Measurements from ENCODE around the gene BBS9.

Gene BBS9

GRCh38 chr7:33624215-33624614 is 494.9 kb downstream of the BBS9 start:
- FAIRE-seq: no peak
- no peak for DNase-seq (ENCODE audit: extremely low spot score, insufficient read length, low read depth)

DNA sequence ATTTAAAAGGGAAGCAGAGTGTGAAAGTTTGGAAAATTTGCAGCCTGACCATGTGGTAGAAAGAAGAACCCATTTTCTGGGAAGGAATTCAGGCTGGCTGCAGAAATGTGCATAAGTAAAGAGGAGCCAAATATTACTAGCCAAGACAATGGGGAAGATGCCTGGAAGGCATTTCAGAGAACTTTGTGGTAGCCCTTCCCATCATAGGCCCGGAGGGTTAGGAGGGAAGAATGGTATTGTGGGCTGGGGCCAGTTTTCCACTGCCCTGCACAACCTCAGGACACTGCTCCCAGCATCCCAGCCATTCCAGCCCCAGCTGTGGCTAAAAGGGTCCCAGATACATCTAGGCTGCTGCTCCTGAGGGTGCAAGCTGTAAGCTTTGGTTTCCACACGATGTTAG is 497.5 kb downstream of the BBS9 start:
- DNase-seq (ENCODE audit: extremely low spot score, insufficient read length, low read depth): no peak
- no peak for FAIRE-seq

DNA sequence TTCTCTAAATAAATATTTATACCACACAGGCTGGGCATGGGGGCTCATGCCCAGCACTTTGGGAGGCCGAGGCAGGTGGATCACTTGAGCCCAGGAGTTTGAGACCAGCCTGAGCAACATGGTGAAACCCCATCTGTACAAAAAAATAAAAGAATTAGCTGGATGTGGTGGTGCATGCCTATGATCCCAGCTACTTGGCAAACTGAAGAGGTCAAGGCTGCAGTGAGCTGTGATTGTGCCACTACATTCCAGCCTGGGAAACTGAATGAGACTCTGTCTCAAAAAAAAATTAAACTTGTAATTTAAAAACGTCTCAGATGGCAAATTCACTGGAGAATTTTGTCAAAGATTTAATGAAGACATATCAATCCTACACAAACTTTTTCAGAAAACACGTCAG is 498.4 kb downstream of the BBS9 start:
- DNase-seq (ENCODE audit: extremely low spot score, insufficient read length, low read depth) (no peak), FAIRE-seq (no peak)

- FAIRE-seq: no peak
These were observed 499.5 kb downstream of the BBS9 start for GRCh38 chr7:33628894-33629293.

GRCh38 chr7:33630359-33630758 is 501.0 kb downstream of the BBS9 start:
- no peak for DNase-seq (ENCODE audit: extremely low spot score, insufficient read length, low read depth)
- FAIRE-seq: no peak

More at GRCh38 chr7:33628894-33629293, 499.5 kb downstream of the BBS9 start:
- DNase-seq (ENCODE audit: extremely low spot score, insufficient read length, low read depth): no peak

DNA sequence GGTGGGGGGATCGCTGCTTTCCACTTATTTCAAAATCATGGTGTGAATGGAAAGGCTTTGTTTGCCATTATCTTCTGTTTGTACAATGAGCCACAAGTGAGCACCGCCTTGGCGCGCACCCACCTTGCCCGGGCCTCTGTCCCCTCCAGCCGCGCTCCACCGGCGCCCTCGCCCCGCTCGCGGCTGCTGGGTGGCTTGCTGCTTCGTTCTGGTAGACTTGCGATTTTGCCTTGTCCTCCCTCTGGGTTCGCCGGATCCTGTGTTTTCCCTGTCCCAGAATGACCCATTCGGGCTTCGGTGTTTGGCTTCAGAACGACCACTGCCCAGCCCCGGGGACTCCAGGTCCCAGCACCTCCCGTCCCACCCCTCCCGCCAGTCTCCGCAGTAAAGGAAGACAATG is 503.0 kb downstream of the BBS9 start:
- DNase-seq (ENCODE audit: extremely low spot score, insufficient read length, low read depth): no peak
- no peak for FAIRE-seq

- FAIRE-seq (no peak), DNase-seq (ENCODE audit: extremely low spot score, insufficient read length, low read depth) (no peak)
These were observed 503.6 kb downstream of the BBS9 start for GRCh38 chr7:33632840-33633525.

DNA sequence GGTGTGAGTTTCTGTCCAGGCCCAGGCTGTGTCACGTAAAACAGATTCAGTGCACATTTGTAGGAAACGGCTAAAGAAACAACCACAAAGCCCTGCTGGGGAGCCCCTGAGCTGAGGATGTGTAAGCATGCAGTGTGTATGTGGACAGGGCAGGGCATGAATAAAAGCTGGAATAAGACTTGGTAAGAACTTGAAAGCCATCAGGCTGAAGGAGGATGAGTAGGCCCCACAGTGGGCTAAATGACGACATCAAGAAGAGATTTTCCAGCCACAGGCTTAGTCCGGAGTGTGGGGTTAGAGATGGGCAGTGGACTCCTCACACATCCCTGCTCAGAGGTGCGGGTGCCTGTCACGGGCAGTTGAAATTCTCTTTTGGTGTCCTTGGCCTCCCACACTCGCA is 505.2 kb downstream of the BBS9 start:
- FAIRE-seq (no peak), DNase-seq (ENCODE audit: extremely low spot score, insufficient read length, low read depth) (no peak)

- DNase-seq (ENCODE audit: extremely low spot score, insufficient read length, low read depth): no peak
- FAIRE-seq: no peak
These were observed 507.0 kb downstream of the BBS9 start for GRCh38 chr7:33636359-33636758.

- DNase-seq (ENCODE audit: extremely low spot score, insufficient read length, low read depth): no peak
- FAIRE-seq: no peak
These were observed 510.3 kb downstream of the BBS9 start for GRCh38 chr7:33639552-33640197.

DNA sequence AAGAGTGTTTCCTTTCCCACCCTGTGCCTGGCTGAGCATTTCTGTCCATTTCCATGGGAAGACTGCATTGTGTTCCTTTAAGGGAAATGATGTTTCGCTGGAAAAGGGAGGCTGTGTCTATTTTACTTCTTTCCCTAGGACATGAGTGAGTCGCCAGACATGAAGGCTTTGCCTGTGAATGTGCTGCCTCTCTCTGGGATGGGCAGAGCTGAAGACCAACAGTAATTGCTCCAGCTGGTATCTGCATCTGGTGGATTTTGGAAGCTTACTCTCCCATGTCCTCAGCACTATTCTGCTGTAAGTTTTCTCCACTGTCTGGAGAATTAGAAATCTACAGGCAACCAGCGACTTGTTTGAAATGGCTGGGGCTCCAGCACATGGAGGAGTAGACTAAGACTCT is 511.4 kb downstream of the BBS9 start:
- FAIRE-seq: no peak
- DNase-seq (ENCODE audit: extremely low spot score, insufficient read length, low read depth): no peak

GRCh38 chr7:33642312-33642711 is 512.9 kb downstream of the BBS9 start:
- FAIRE-seq (no peak), DNase-seq (ENCODE audit: extremely low spot score, insufficient read length, low read depth) (no peak)

DNA sequence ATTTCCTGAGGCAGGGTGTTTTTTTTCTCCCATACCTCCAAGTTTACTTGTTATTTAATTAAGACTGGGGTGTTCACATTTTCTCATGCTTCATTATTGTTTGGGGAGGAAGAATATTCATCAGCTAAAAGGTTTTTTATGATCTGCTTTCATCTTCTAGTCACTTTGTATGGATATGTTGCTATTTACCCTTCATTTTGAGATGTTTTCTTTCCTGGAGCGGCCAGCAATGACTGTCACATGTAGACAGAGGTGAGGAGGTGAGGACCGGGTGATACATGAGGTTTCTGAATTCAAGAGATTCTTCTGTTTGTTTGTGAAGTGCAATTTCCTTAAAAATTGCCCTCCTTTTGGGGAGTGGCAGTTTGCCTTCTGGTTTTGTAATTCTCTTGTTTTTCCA is 514.2 kb downstream of the BBS9 start:
- FAIRE-seq (no peak), DNase-seq (ENCODE audit: extremely low spot score, insufficient read length, low read depth) (no peak)

DNA sequence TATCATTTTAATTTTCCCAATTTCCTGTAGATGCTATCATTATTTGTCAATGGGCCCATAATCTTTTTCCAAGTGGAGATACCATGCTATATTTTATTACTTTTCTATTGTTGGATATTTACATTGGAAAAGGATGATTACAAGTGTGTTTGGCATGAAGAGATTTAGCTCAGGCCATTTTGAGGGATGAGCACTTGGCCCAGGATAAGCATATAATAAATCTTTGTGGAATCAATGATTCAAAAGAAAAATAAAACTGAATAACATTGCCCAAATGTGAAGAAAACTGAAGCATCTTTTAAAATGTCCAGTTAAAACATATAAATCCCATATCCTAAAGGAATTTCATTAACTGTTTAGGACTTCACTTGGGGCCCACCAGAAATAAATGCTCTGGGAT is 515.1 kb downstream of the BBS9 start:
- no peak for FAIRE-seq
- DNase-seq (ENCODE audit: extremely low spot score, insufficient read length, low read depth): no peak

DNA sequence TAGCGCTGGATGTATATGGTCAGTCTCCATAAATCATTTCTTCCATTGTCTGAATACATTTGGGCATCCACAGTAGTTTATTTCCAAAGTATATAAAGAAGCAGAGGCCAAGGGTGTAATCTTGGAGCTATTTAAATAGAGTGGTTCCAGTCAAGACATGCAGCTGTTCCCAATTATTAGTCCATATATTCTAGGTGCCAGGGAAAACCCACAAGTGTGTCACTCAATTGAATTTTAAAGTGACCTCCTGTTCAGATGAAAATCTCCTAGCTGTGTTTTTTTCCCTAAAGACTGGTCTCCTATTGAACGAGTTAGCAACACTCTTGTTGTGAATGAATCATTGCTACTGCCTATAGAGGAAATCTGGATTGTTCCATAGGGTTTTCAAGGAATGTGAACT is 515.7 kb downstream of the BBS9 start:
- FAIRE-seq (no peak), DNase-seq (ENCODE audit: extremely low spot score, insufficient read length, low read depth) (no peak)

- DNase-seq (ENCODE audit: extremely low spot score, insufficient read length, low read depth) (no peak), FAIRE-seq (no peak)
These were observed 516.8 kb downstream of the BBS9 start for GRCh38 chr7:33646166-33646565.

DNA sequence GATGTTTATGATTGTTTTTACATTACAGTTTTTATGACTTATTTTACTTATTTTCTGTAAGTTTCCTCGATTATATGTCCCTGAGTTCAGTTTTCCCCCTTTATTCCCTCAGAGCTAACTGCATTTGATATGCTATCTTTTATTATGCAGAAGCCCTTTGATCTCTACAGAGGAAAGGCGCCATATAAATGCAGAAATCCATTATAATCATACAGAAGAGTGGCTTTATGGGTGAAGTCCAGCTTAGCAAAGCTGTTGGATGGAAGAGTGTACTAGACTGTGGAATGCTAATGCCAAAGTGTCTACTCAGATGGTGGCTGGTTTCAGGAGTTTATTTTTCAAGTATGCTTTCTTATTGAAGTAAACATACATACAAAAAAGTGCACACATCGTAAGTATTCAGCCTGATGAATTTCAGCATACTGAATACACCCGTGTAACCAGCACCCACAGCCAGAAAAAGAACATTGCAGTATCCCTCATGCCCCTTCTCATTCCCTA is 517.6 kb downstream of the BBS9 start:
- no peak for FAIRE-seq
- DNase-seq (ENCODE audit: extremely low spot score, insufficient read length, low read depth): no peak

DNA sequence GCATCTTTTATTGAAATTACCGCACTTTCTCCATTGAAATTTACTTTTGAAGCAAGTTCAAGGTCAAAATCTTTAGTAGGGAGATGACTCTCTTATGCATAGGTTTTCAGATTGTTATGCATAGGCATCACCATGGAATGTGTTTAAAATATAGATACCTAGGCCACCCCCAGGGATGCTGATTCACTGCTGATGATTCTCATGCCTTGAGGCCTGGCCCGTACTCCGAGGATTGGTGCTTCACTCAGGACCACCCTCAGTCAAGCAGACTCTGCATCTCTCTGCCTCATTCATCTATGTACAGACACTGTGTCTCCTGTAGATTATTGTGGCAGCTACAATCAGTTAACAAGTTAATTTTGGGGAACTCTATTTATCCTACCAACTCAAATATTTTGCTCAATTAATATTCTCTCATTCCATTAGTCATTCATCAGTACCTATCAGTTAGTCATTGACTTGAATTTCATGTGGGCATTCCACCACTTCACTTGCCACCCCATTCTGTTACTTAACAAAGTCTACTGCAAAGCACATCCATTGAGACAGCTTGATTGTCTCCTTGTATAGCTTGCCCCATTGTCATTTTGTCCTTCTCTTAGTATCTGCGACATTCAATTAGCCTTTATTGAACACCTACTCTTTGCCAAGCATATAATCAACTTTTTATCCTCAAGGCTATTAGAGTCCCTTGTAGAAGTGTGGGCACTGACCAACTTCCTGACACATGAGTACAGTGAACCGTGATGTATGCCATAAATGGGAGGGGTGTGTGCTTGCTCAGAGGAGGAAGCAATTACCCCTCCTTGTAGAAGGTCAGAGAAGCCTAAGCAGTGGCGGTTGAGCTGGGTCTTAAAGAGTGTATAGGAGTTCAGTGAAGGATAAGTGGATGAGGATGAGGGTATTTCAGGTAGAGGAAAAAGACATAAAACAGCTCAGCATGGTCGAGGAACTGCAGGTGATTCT is 520.4 kb downstream of the BBS9 start:
- no peak for FAIRE-seq
- DNase-seq (ENCODE audit: extremely low spot score, insufficient read length, low read depth): no peak

DNA sequence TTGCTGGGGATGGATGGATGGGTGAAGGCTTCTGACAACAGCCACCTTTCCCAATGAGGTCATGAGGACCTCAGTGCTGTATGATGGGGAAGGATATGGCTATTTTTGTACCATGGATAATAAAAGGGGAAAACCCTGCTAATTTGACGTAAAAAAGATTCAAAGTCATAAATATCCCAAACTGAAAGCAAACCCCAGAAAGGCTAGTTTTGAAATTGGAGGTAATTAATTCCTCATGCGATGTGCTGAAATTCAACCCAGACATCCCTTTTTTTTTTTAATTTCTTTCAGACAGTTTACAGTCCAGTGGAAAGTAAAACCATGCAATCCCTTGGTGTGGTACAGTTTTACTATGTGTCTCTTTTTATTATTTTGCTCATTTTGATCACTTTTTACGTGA is 521.5 kb downstream of the BBS9 start:
- FAIRE-seq: no peak
- DNase-seq (ENCODE audit: extremely low spot score, insufficient read length, low read depth): no peak

DNA sequence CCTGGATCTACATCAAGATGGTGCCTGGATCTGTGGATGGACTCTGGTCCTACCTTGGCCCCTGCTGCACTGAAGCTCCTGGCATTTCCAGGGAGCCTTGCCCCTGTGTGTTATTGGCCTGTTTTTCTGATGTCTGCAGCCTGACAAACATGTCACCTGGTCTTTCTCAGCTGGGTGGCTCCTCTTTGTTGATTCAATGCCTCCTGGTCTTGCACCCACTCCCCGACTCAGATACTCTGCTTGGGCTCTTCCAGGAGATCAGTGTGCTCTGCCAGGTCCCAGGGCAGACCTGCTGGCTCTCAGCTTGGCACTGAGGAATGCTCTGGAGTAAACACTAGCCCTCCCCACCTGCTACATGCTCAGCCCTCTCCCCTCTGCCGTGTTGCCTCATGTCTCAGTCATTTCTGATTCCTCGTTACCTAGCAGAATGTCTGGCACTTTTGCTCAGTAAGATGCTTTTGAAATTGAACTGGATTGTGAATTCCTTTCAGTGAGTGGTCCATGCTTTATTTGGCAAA is 522.7 kb downstream of the BBS9 start:
- DNase-seq (ENCODE audit: extremely low spot score, insufficient read length, low read depth) (no peak), FAIRE-seq (no peak)

GRCh38 chr7:33654676-33655075 is 525.3 kb downstream of the BBS9 start:
- DNase-seq (ENCODE audit: extremely low spot score, insufficient read length, low read depth) (no peak), FAIRE-seq (no peak)

Measured in GM18507 (cell line).